Prostate gland (tissue), 2 donors: Measurements from ENCODE around the gene KTN1.

Experiments used
- CTCF ChIP-seq, 4 experiments: fragments of 200-600 bp in 2 of 4; fragments of 450-650 bp in 2 of 4; sonication (generic) in 2 of 4; IDR thresholded peaks; 1 replicate in 3 of 4; 2 replicates in 1 of 4; pipeline ENCODE4 v1.5.1; 2016 to 2019; ENCODE audit warnings: antibody characterized with exemption in 4 of 4, mild to moderate bottlenecking in 2 of 4, moderate library complexity in 2 of 4
- POLR2A ChIP-seq: fragments of 450-650 bp; IDR thresholded peaks from one replicate; pipeline ENCODE4 v1.6.1; 2016; ENCODE audit warnings: antibody characterized with exemption, mild to moderate bottlenecking
- POLR2AphosphoS5 ChIP-seq: sonication (generic); formaldehyde crosslinking; IDR thresholded peaks from one replicate; pipeline ENCODE4 v1.6.1; 2017; ENCODE audit warnings: antibody characterized with exemption

GRCh38 chr14:55535516-55536203, 44.3 kb upstream of the KTN1 start:
- TF ChIP-seq CTCF (IDR thresholded peaks at IDR 0.05) (no peak), POLR2AphosphoS5 (no peak), POLR2A (no peak)
